ENCODE measurements around the gene FASLG. TPM values are rescaled to one million over a fixed set of nuclear protein-coding genes. Genes with fewer than 3 reads are reported as not detected.

Gene FASLG
- total and polyA plus RNA-seq, 12 donors: 0.11 to 0.45 (median 0.23) TPM; not detected in 5

DNA sequence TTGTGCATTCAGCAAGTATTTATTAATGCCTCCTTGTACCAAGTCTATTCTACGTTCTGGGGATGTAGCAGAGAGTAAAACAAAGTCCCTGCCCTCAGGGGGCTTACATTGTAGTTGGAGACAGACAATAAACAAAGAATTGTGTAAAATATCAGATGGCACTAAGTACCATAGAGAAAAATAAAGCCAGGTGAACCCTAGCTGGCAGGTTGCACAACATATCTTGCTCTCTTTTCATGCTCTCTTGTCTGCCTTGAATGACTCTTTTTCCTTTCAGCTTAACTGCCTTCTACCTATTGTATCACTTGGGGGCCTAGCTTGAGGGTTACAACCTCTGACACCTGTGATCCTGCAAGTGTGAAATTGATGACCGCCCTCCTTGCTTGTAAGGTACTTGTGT is 20.7 kb upstream of the FASLG start:
- WGBS, 4 donors: 79 to 88% (median 83%) methylated on average over 2 of the region's 2 CpGs
- intact Hi-C loops (cut with DNase I): no loop called here

DNA sequence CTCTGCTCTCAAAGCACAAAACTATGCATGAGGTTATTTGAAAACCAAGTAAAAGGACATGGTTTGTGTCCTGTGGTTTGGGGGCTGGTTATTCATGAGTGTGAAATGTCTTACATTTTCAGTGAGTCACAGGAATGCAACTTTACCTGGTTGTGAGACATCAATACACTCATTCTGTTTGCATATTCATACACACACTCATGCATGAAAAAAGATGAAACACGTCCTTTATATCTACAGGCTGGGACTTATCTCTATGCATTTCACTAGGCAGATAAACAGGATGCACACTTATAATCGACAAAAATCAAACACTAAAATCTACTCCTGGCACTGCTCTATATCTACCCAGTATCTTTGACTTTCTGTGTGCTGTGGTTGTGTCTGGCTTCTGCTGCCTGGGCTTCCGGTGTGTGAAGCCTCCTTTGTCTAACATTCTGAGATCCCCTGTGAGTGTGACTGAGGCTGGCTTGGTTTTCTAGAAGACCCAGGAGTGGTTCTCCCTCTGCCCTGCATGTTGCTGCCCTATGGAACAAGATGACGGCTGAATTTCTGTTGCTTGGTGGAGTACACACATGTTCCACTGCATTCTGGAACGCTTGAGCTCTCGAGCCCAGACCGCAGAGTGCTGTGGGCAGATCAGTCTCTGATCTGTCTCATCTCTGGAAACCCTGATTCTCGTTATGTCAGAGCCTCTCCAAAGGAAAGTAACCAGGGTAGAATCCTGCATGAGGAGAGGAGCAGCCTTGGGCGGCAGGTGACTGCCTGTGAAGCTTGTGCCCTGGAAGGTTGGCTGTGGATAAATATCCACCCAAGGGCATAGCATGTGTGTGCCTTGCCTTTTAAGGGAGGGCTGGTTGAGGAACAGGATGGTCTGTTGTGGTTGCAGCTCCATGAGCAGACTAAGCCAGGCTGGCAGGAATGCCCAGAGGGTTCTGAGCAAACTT is 19.7 kb upstream of the FASLG start:
- DNase-seq: peak in 1 of 7 donors; percentile 72
- Histone ChIP-seq H3K27ac (no peak overlapping the region), H3K4me1 (replicated peaks in 1 of 2) (no peaks in the 10 kb centered on the region), H3K9me3 (replicated peaks in 1 of 3) (no peaks in the 10 kb centered on the region), H3K27me3 (no peaks in the 10 kb centered on the region), H3K4me3 (no peak overlapping the region), H3K36me3 (replicated peaks in 1 of 2) (no peaks in the 10 kb centered on the region)
- intact Hi-C loops (cut with DNase I): no loop called here
- 67 to 74% (median 73%) methylated on average over 3 to 9 of the region's 9 CpGs for WGBS, 4 donors
- TF ChIP-seq, protein P1, sequence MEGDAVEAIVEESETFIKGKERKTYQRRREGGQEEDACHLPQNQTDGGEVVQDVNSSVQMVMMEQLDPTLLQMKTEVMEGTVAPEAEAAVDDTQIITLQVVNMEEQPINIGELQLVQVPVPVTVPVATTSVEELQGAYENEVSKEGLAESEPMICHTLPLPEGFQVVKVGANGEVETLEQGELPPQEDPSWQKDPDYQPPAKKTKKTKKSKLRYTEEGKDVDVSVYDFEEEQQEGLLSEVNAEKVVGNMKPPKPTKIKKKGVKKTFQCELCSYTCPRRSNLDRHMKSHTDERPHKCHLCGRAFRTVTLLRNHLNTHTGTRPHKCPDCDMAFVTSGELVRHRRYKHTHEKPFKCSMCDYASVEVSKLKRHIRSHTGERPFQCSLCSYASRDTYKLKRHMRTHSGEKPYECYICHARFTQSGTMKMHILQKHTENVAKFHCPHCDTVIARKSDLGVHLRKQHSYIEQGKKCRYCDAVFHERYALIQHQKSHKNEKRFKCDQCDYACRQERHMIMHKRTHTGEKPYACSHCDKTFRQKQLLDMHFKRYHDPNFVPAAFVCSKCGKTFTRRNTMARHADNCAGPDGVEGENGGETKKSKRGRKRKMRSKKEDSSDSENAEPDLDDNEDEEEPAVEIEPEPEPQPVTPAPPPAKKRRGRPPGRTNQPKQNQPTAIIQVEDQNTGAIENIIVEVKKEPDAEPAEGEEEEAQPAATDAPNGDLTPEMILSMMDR (IDR thresholded peaks at IDR 0.05): no peak
- no peak for TF ChIP-seq POLR2A (IDR thresholded peaks at IDR 0.05)

More for the DNA sequence above, 20.7 kb upstream of the FASLG start:
- H3K27me3 ChIP-seq: no peaks in the 10 kb centered on the region
- no peak overlapping the region for H3K27ac ChIP-seq
- TF ChIP-seq, protein P1 (IDR thresholded peaks at IDR 0.05): no peak
- TF ChIP-seq POLR2A (IDR thresholded peaks at IDR 0.05): no peak
- H3K4me3 ChIP-seq: no peak overlapping the region
- DNase-seq: no peak
- no peaks in the 10 kb centered on the region for H3K4me1 ChIP-seq (replicated peaks in 1 of 2)
- H3K9me3 ChIP-seq (replicated peaks in 1 of 3): no peaks in the 10 kb centered on the region
- H3K36me3 ChIP-seq (replicated peaks in 1 of 2): no peaks in the 10 kb centered on the region

DNA sequence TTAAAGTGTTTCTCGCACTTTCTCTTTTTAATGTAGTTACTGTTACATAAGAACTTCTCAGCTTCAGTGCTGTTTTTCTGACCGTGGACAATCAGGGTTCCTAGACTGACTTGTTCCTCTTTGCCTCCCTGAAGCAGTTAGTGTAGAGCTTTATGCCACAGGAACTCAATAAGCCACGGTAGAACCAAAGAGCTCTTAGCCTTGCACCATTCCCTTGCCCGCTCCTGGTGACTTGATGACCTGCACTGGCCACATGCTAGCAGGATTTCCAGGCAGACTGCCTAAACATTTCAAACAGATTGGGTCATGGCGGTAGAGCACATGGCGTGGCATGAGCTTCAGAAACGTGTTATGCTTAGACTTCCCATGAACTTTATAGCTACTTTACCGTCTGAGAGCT is 18.8 kb upstream of the FASLG start:
- TF ChIP-seq, protein P1 (IDR thresholded peaks at IDR 0.05): no peak
- TF ChIP-seq POLR2A (IDR thresholded peaks at IDR 0.05): no peak
- intact Hi-C loops (cut with DNase I): no loop called here
- H3K27me3 ChIP-seq: no peaks in the 10 kb centered on the region

DNA sequence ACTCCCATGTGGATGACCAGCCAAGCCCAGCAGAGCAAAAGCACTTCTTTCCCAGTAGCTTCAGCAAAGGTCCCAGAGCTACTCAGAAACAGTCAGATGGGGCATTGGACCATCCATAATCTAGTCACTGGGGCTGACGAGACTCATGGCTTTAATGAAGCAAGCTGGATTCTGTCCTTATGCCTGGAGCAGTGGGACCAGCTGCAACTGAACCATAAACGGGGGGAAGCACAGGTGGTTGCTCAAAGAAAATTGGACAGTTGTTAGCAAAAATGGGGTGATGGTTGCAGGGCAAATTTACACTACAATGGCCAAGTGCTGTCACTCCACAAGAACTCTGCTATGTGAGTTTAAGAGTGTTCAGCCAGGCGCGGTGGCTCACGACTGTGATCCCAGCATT is 17.4 kb upstream of the FASLG start:
- no peak overlapping the region for H3K4me3 ChIP-seq

More for the DNA sequence above, 18.8 kb upstream of the FASLG start:
- no peaks in the 10 kb centered on the region for H3K4me1 ChIP-seq (replicated peaks in 1 of 2)
- DNase-seq: no peak
- H3K9me3 ChIP-seq (replicated peaks in 1 of 3): no peaks in the 10 kb centered on the region
- WGBS, 4 donors: 77 to 86% (median 83%) methylated on average over 8 of the region's 8 CpGs
- H3K27ac ChIP-seq: no peak overlapping the region
- no peaks in the 10 kb centered on the region for H3K36me3 ChIP-seq (replicated peaks in 1 of 2)
- no peak overlapping the region for H3K4me3 ChIP-seq

More for the DNA sequence above, 17.4 kb upstream of the FASLG start:
- no peaks in the 10 kb centered on the region for H3K36me3 ChIP-seq (replicated peaks in 1 of 2)
- WGBS, 4 donors: 69 to 88% (median 76%) methylated on average over 5 of the region's 5 CpGs
- intact Hi-C loops (cut with DNase I): no loop called here
- H3K27me3 ChIP-seq: no peaks in the 10 kb centered on the region
- TF ChIP-seq, protein P1 (IDR thresholded peaks at IDR 0.05): no peak
- TF ChIP-seq POLR2A (IDR thresholded peaks at IDR 0.05): no peak
- no peaks in the 10 kb centered on the region for H3K4me1 ChIP-seq (replicated peaks in 1 of 2)
- H3K9me3 ChIP-seq (replicated peaks in 1 of 3): no peaks in the 10 kb centered on the region
- no peak overlapping the region for H3K27ac ChIP-seq
- DNase-seq: no peak
